HepG2 (cell line): ENCODE results near the gene IDH3G.

ENCODE experiments used
- BHLHE40 ChIP-seq: IDR thresholded peaks from 2 replicates; pipeline ENCODE4 v1.6.1; 2011; ENCODE audit warnings: low read length, improper control_type of control experiment
- CREM ChIP-seq, 2 experiments: sonication (generic) in 1 of 2; formaldehyde crosslinking in 1 of 2; IDR thresholded peaks; 2 replicates each; pipeline versions ENCODE4 v1.4.0 to v1.6.1; 2016 to 2020; ENCODE audit warnings: antibody characterized with exemption in 1 of 2, mild to moderate bottlenecking in 1 of 2, missing genetic modification reagents in 1 of 2
- MXD1 ChIP-seq: sonication (generic); formaldehyde crosslinking; IDR thresholded peaks from 2 replicates; pipeline ENCODE4 v1.4.0; 2020; ENCODE audit warnings: mild to moderate bottlenecking, missing genetic modification reagents
- POLR2AphosphoS5 ChIP-seq: IDR thresholded peaks from 2 replicates; pipeline ENCODE4 v1.6.1; 2012; ENCODE audit warnings: low read depth, low read length
- SETDB1 ChIP-seq: sonication (generic); formaldehyde crosslinking; IDR thresholded peaks from 2 replicates; pipeline ENCODE4 v1.5.1; 2020; ENCODE audit warnings: missing genetic modification reagents, mild to moderate bottlenecking, borderline replicate concordance
- TCF12 ChIP-seq, 2 experiments: fragments of 450-650 bp in 1 of 2; sonication (generic) in 1 of 2; formaldehyde crosslinking in 1 of 2; IDR thresholded peaks; 2 replicates each; pipeline versions ENCODE4 v1.6.1 to v1.8.0; 2017 to 2022; ENCODE audit warnings: antibody characterized with exemption in 1 of 2, mild to moderate bottlenecking in 1 of 2, missing genetic modification reagents in 1 of 2, moderate library complexity in 1 of 2
- TF ChIP-seq, protein P1 (sequence below): sonication (generic); formaldehyde crosslinking; IDR thresholded peaks from 2 replicates; pipeline ENCODE4 v1.4.0; 2020; ENCODE audit warnings: missing genetic modification reagents

DNA sequence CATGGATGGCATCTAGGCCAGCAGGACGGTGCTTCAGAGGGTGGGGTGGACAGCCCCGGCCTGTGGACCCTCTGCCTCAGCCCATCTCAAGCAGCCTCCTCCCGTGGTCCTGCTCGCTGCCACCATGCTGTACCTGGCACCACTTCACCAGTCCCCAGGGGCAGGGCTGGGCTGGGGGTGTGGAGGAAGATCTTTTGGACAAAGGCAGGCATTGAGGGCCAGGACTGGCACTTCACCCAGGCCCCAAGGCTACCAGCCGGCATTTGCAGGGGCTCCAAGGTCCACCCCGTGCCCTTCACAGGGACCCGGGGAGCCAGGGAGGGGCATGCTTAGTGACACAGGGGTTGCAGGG, 29.4 kb downstream of the IDH3G start:
- TF ChIP-seq POLR2AphosphoS5 (no peak), SETDB1 (no peak), CREM (IDR thresholded peaks at IDR 0.05) (no peak), CREM (CRISPR knock-in tag; IDR thresholded peaks at IDR 0.05) (no peak), TCF12 (IDR thresholded peaks at IDR 0.05) (no peak), TCF12 (CRISPR knock-in tag; IDR thresholded peaks at IDR 0.05) (no peak), BHLHE40 (no peak), MXD1 (no peak)
- TF ChIP-seq, protein P1, sequence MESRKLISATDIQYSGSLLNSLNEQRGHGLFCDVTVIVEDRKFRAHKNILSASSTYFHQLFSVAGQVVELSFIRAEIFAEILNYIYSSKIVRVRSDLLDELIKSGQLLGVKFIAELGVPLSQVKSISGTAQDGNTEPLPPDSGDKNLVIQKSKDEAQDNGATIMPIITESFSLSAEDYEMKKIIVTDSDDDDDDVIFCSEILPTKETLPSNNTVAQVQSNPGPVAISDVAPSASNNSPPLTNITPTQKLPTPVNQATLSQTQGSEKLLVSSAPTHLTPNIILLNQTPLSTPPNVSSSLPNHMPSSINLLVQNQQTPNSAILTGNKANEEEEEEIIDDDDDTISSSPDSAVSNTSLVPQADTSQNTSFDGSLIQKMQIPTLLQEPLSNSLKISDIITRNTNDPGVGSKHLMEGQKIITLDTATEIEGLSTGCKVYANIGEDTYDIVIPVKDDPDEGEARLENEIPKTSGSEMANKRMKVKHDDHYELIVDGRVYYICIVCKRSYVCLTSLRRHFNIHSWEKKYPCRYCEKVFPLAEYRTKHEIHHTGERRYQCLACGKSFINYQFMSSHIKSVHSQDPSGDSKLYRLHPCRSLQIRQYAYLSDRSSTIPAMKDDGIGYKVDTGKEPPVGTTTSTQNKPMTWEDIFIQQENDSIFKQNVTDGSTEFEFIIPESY, result no peak
